Posterior vena cava (tissue), 2 donors: ENCODE measurements around the gene CYP2F1. TPM values are rescaled to one million over a fixed set of nuclear protein-coding genes. Genes with fewer than 3 reads are reported as not detected.
"Not testable (repeated sequence)": the region's sequence is repeated elsewhere in the genome, so short reads cannot be mapped to it uniquely, and the experiment has no call there.

Source experiments
- DNase-seq: peaks from one replicate; pipeline ENCODE4 v3.0.0-alpha.2; 2020; ENCODE audit warnings: low spot score
- intact Hi-C, 2 donors: fragments of 100-400 bp; cut with DNase I; formaldehyde crosslinking; loops; one replicate each; pipeline versions ENCODE4 v1.14.1 to v1.14.2; 2022 to 2023
- total RNA-seq, 2 donors: library from RNA; stranded (reverse); fragmentation: NEBNext Ultra II Directional; extraction: Animal tissue kit (Norgen Biotek cat#: 25700); gene quantifications; one replicate each; pipeline ENCODE4 v1.2.1, GENCODE V29; 2021
- donor health status: DM: yes; HTN: yes; CAD: no.
- donor health status: DM: yes; HTN: yes; CAD: no.

CYP2F1 gene
- total RNA-seq, 2 donors from 2014 or later, result not detected

DNA sequence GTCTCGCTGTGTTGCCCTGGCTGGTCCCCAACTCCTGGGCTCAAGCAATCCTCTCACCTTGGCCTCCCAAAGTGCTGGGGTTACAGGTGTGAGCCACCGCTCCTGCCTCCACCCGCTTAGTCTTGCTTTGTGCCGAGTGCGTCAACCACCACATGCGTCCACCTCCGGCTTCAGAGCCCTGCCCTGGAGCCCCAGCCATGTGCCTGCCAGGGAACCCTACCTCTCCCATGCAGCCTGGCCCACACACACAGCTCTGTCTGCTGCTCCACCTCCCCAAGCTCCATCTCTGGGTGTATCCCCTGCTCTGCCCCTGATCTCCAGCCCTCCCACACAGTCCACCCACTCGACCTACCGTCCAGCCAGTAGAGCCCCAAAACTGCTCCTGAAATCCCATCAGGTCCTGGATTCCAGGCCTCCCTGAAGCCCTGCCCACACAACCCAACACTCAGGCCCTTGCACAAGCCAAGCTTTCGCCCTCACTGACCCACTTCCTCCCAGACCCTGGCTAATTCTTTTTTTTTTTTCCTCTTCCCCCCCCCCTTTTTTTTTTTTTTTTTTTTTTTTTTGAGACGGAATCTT lies 9.6 kb downstream of the CYP2F1 start:
- DNase-seq, result peak; percentile 65

DNA sequence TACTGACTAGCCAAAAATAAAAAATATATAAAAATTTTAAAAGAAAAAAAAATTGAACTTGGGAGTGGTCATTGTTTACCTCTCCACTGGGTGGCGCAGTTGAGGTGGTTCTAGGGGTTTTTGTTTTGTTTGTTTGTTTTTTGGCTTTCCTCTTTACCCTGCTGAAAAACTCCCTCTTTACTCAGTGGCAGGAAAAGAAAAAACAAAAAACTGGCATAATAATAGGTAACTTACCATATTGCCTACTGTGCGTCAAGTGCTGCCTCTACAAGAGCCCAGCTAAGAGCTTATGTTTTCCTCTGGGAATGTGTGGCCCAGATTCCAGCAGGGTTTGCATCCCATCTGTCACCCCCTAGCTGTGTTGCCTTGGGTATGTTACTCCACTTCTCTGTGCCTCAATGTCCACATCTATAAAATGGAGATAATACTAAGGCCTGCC lies 12.6 kb downstream of the CYP2F1 start:
- peak; percentile 24 for DNase-seq
- intact Hi-C loops, result not testable (repeated sequence)

More for the DNA sequence above, 9.6 kb downstream of the CYP2F1 start:
- intact Hi-C loops, result no loop called here

DNA sequence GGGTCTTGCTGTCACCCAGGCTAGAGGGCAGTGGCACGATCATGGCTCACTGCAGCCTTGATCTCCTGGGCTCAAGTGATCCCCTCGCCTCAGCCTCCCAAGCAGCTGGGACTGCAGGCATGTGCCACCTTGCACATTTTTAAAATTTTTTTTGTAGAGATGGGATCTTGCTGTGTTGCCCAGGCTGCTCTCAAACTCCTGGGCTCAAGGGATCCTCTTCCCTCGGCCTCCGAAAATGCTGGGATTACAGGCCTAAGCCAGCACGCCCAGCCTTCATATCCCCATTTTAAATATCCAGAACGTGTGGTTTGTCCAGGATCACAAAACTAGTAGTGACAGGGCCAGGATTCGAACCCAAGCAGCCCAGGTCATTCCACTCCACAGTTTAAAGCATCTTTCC lies 13.1 kb downstream of the CYP2F1 start:
- intact Hi-C loops, result not testable (repeated sequence)
- DNase-seq, result peak; percentile 15

DNA sequence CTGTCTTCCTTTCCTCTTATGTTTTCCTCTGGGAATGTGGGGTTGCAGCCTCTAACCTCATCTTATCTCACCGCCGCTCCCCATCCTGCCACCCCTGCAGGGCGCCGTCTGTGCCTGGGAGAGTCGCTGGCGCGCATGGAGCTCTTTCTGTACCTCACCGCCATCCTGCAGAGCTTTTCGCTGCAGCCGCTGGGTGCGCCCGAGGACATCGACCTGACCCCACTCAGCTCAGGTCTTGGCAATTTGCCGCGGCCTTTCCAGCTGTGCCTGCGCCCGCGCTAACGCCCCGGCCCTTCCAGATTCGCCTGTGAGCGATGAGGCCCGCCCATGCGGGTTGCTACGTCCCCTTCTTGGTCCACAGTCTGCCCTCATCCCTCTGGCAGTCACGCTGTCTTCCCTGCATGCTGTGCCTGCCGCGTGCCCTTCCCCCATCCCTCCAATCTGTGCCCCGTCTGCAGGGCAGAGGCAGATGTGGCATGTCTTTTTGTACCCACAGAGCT lies 13.6 kb downstream of the CYP2F1 start:
- intact Hi-C loops, result not testable (repeated sequence)
- peak; percentile 91 for DNase-seq

DNA sequence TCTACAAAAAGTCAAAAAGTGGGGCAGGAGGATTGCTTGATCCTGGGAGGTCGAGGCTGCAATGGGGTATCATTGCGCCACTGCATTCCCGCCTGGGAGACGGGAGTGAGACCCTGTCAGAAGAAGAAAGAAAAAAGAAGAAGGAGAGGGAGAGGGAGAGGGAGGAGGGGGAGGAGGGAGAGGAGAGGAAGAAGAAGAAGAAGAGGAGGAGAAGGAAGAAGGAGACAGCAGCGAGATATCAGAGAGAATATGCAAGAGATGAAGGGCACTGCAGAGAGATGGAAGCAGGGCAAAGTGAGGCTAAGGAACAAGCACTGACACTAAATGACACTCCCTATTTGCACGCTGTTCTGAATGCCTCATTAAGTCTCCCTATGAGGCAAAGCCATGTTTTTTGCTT lies 14.5 kb downstream of the CYP2F1 start:
- no peak for DNase-seq
- intact Hi-C loops, result no loop called here

DNA sequence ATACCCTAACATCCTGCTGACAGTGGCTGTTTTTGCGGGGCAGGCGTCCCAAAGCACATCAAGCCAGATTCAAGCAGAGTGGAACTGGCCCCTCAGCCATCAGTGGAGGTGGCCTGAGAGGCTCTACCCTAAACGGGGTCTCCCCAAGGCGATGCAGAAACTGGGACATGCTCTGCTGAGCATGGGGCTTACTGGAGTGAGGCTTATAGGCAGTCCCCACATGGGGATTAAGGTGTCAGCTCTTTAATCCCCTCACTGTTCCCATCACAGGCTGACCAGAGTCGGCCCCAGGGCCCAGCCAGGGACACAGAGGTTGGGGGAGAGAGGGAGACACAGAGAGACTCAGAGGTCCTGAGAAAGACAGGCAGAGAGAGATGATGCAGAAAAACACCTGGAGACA lies 17.0 kb downstream of the CYP2F1 start:
- intact Hi-C loops, result loop anchor here in 1 of 2 donors (5.0 kb wide), 1 partner anchor 121 kb away; no protein-coding TSS in a partner anchor
- DNase-seq, result peak; percentile 37

DNA sequence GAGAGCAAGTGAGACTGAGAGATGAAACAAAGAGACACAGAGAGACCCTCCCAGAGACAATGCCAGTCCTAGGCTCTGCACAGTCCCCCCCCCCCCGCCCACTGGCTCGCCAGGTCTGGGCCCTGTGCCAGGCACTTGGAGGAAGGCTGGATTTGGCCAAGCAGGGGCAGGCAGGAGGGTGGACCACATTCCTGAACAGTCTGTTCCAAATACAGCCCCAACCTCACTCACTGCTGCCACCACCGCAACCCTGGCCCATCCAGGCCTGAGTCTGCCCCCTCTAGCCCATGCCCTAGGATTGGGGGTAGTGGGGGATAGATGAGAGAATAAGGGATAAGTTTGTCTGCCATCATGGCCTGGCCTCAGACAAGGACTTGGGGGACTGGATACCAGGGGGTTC lies 19.0 kb downstream of the CYP2F1 start:
- intact Hi-C loops, result loop anchor here in 1 of 2 donors (5.0 kb wide), 1 partner anchor 119 kb away; no protein-coding TSS in a partner anchor

DNA sequence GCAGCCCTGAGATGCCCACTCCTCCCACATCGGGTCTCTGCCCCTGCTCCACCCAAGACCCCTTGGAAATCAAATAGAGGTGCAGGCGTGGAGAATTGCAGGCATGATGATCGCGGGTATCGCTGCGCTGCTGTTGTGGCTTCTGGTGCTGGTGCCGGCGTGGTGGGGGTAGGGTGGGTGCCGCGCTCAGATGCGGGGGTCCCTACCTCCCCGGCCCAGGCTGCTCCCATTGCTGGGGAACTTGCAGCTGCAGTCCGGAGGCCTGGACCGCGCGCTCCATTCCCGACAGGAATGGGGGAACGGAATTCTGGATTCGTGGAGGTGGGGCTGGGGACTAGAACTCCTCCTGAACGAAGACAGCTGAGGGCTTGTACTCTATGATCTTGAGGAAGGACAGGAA lies 20.4 kb downstream of the CYP2F1 start:
- no peak for DNase-seq
- intact Hi-C loops, result loop anchor here in 1 of 2 donors (5.0 kb wide), 1 partner anchor 118 kb away; no protein-coding TSS in a partner anchor

More for the DNA sequence above, 19.0 kb downstream of the CYP2F1 start:
- peak; percentile 34 for DNase-seq

DNA sequence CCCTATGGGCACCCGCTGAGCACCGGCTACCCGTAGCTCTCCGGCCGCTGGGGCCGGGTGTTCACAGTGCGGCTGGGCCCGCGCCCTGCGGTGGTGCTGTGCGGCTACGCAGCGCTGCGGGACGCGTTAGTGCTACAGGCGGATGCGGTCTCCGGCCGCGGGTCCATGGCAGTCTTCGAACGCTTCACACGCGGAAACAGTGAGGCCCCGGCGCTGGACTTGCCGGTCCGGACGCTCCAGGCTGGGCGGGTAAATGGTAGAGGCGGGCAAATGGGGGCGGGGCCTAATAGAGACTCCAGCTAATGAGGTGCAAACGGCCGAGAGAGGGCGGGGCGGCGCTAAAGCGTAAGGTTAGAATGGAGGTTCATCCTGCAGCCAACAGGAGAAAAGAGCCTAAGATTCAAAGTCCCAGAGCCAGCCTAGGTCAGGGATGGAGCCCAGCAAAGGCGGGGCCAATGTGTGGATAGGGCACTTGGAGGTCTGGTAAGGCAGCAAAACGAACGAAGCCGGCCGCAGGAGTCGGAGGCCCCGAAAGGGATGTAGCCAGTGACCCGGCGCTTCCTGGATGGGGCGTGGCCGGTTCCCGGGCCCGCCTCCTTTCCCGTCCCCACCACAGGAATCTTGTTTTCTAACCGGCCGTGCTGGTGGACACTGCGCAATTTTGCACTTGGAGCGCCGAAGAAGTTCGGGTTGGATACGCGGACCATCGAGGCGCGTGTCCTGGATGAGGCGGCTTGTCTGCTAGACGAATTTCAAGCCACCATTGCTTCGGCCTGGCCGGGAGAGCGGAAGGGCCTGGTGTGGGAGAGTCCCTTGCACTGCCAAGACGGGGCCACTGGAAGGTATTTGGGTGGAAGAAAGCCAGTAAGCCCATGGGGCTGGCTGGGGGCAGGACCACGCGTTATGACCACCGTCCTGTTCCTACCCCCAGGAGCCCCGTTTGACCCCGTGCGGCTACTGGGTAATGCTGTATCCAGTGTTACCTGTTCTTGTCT lies 21.5 kb downstream of the CYP2F1 start:
- DNase-seq, result peak; percentile 83
- intact Hi-C loops, result not testable (repeated sequence)

DNA sequence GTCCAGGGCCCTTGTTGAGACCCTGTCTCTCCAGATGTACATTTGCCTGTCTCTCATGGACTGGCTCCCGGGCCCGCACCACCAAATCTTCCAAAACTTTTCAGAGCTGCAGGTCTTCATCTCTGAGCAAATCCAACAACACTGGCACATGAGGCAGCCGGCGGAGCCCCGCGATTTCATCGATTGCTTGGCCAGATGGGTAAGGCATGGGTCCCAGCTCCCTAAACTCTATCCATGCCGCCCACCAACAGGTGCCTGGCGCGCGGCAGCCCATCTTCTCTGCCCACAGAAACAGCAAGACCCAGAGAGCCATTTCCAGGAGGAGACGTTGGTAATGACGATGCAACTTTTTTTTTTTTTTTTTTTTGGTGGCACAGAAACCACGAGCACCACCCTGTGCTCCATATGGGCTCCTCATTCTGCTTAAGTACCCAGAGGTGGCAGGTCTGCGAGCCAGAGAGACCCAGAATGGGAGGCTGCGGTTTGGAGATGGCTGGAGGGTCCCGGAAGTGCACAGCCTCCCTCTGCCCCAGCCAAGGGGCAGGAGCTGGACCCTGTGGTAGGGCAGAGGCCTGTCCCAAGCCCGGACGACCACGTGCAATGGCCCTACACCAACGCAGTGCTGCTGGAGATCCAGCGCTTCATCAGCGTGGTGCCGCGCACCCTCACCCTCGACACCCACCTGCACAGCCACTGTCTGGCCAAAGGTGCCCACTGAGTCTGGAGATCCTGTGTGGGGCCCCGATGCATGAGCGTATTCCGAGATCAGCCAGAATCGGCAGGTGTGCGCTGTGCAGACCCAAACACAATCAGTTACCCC lies 22.6 kb downstream of the CYP2F1 start:
- DNase-seq, result no peak
- intact Hi-C loops, result no loop called here

DNA sequence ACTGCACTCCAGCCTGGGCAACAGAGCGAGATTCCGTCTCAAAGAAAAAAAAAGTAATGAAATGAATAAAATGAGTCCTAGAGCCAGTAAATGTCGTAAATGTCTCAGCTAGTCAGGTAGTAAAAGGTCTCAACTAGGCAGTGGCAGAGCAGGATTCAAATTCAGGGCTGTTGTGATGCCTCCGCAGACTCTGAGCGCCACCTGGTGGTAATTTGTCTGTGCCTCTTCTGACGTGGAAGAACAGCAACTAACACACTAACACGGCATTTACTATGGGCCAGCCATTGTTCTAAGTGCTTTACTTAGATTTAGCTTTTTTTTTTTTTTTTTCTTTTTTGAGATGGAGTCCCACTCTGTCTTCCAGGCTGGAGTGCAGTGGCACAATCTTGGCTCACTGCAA lies 30.2 kb downstream of the CYP2F1 start:
- DNase-seq, result peak; percentile 89

DNA sequence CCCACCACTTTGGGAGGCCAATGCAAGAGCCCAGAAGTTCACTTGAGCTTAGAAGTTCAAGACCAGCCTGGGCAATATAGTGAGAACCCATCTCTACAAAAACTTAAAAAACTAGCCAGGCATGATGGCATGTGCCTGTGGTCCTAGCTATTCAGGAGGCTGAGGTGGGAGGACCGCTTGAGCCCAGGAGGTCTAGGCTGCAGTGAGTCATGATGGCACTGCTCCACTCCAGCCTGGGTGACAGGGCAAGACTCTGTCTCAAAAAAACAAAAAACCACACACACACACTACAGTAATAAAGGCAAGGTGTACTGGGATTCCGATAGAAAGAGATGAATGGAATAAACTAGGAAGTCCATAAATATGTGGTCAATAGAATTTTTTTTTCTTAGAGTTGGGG lies 35.6 kb downstream of the CYP2F1 start:
- intact Hi-C loops, result no loop called here
- DNase-seq, result no peak

More for the DNA sequence above, 30.2 kb downstream of the CYP2F1 start:
- intact Hi-C loops, result loop anchor here in 1 of 2 donors (5.0 kb wide), 1 partner anchor 172 kb away; no protein-coding TSS in a partner anchor

DNA sequence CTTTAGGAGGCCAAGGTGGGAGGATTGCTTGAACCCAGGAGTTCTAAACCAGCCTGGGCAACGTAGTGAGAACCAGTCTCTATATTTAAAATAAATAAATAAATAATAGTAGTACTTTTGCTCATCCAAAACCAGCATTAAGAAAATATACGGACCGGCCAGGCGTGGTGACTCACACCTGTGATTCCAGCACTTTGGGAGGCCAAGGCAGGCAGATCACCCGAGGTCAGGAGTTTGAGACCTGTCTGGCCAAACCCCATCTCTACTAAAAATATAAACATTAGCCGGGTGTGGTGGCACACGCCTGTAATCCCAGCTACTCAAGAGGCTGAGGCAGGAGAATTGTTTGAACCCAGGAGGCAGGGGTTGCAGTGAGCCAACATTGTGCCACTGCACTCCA lies 36.8 kb downstream of the CYP2F1 start:
- intact Hi-C loops, DNase-seq: not testable (repeated sequence)

DNA sequence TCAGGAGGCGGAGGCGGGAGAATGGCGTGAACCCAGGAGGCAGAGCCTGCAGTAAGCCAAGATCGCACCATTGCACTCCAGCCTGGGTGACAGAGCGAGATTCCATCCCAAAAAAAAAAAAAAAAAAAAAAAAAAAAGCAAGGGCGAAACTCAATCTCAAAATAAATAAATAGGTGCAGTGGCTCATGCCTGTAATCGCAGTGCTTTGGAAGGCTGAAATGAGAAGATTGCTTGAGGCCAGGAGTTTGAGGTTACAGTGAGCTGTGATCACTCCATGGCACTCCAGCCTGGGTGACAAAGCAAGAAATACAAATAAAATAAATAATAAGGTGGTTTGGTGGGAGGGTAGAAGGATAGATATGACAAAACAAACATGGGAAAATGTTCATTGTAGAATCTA lies 39.8 kb downstream of the CYP2F1 start:
- intact Hi-C loops, result no loop called here

DNA sequence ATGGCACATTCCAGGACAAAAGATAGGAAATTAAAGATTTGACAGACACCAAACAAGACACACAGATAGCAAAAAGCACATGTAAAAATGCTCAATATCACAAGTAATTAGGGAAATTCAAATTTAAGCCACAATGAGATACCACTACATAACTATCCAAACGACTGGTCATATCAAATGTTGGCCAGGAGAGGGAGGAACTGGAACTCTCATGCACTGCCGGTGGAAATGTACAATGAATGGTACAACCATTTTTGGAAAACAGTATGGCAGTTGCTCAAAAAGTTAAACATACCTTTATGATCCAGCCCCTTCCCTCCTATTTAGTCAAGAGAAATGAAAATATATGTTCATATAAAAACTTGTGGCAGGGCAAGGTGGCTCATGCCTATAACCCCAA lies 42.0 kb downstream of the CYP2F1 start:
- intact Hi-C loops, result no loop called here
- DNase-seq, result no peak

More for the DNA sequence above, 39.8 kb downstream of the CYP2F1 start:
- no peak for DNase-seq

DNA sequence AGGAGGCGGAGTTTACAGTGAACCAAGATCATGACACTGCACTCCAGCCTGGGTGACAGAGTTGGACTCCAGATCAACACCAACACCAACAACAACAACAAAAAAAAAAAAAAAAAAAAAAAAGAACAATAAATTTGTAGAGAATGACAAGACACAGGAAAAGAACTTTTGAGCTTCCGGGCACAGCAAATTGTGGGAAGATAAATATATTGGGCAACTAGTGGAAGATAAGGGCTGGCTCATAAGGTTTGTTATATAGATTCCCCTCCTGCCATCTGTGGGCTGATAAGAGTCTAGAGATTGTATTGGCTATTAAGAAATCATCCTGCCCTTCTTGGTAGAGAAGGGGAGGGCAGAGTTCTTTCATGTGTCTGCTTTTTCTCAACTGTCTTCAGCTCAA lies 45.6 kb downstream of the CYP2F1 start:
- intact Hi-C loops, result no loop called here
- DNase-seq, result no peak

DNA sequence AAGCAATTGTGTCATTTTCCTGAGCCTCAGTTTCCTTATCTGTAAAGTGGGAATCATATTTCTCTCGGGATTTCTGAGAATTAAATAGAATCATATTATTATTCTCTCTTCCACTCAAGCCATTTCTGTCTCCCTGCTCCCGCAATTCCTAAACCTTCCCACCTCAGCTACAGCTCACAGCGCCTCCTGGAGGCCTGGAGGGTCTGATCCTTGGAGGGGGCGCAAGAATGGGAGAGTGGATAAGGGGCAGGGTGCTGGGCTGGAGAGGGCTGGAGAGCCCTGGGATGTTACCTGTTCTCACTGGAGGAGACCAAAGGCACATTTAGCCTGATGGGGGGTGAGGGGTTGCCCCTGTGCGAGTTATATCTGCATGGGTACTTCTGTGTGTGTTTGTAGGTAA lies 47.7 kb downstream of the CYP2F1 start:
- DNase-seq, result no peak
- intact Hi-C loops, result no loop called here

DNA sequence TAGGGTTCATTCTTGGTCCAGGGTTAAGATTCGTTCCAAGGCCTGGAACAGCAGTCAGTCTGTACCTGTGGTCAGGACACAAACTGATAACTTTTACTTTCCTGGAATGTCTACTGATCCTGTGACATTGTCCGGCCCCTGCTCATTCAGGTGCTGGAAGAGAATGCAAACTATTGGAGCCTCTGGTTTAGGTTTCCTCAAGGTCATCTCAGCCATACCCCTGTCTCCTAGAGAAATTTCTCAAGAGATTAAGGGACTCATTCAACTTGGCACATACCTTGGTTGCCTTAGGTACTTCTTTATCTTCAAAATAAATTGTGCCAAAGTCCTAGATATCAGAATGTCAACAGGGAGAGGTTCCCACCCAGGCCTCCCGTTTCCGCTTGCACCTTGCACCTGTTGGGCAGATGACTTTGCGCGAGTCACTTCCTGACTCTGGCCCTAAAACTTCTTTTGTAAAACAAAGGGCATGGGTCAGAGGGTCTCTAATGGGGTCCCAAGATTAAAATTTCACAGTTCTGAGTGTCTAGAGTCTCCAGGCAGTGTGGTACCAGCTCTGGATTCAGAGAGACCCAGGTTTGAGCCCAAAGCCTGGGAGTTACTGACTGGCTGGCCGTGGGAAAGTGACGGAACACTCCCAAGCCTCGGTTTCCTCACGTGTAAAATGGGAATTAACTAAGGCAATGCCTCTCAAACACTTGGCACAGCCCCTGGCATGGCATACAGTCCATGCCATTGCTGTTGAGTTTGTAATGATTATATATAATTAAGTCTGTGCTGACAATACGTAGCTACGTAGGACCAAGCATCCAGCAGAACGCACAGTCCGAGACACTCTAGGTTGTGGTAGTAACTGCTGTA lies 52.9 kb downstream of the CYP2F1 start:
- no peak for DNase-seq

More for the DNA sequence above, 52.9 kb downstream of the CYP2F1 start:
- intact Hi-C loops, result no loop called here
